ENCODE measurements around the gene UBTD1.
"Not testable (repeated sequence)": the region's sequence is repeated elsewhere in the genome, so short reads cannot be mapped to it uniquely, and the experiment has no call there.

Gene UBTD1, protein sequence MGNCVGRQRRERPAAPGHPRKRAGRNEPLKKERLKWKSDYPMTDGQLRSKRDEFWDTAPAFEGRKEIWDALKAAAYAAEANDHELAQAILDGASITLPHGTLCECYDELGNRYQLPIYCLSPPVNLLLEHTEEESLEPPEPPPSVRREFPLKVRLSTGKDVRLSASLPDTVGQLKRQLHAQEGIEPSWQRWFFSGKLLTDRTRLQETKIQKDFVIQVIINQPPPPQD

DNA sequence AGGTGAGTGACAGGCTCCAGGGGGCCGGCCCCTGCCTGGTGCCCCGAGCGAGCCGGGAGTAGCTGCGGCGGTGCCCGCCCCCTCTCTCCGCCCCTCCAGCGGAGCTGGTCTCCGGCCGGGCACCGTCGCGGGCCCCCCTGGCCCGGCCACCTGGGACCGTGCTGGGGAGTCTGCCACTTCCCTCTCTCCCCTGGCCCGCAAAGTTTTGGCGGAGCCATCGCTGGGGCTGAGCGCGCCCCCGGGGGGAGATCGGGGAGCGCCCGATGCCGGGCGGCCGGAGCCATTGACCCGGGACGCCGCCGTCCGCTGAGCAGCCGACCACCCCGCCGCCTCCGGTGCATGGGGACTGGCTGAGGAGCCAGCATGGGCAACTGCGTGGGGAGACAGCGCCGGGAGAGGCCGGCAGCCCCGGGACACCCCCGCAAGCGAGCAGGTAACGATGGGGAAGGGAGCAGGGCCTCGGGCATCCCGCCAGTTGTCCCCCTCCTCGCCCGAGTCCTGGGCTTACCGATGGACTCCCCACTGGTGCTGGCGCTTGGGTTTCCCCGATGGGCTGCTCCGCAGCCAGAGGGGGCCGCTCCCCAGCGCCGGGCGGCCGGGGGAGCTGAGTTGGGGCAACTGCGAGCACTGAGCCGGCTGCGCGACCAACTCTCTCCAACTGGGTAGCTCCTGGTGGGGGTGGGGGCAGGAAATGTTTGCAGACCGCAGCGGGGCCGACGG lies at the start of gene UBTD1:
TSS of gene UBTD1 (plus strand) at position 84 of the 720 bp plus-strand sequence. CDS start at position 364, 280 bp downstream.
- no peak for DNase-seq (ENCODE audit: low spot score)

DNA sequence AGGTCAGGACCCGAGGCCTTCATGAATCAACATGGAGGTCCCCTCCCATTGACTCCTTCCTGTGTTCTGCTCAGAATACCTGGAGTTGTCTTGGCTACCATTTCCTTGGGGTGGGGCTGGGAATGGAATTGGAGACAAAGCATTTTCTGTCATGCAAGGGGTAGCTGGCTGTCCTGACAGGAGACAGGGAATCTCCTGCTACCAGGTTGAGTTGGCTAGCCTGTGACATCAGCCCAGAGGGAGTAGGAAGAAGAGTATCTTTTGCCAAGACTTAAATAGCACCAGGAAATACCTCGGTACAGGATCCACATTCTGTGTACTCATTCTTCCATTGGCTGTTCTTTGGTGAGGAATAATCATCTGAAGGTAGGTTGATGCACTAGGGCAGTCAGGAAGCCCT lies 47.9 kb upstream of the UBTD1 start:
- DNase-seq (ENCODE audit: low spot score) = no peak

DNA sequence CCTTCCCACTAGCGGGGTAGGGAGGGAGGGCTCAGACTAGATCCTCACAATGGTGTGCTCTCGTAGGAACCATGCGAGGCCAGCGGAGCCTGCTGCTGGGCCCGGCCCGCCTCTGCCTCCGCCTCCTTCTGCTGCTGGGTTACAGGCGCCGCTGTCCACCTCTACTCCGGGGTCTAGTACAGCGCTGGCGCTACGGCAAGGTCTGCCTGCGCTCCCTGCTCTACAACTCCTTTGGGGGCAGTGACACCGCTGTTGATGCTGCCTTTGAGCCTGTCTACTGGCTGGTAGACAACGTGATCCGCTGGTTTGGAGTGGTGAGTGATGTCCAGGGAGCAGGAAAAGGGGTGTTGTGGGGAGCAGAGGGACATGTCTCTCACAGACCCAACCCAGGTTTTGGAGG lies 47.1 kb upstream of the UBTD1 start:
- DNase-seq (ENCODE audit: low spot score) = no peak

DNA sequence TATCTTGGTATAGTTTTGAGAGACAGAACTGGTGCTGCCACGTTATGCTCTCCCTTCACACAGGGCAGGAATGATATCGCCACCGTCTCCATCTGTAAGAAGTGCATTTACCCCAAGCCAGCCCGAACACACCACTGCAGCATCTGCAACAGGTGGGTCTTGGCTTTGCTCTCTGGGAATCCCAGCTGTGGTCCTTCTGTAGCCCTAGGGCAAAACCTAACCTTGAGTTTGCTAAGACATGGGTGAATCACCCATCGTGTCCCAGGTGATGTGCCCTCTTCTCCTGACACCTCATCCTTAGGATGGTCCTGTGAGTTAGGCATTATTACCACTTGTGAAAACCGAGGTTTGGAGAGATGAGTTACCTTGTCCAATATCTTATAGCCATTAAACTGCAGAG lies 46.4 kb upstream of the UBTD1 start:
- no peak for DNase-seq (ENCODE audit: low spot score)

DNA sequence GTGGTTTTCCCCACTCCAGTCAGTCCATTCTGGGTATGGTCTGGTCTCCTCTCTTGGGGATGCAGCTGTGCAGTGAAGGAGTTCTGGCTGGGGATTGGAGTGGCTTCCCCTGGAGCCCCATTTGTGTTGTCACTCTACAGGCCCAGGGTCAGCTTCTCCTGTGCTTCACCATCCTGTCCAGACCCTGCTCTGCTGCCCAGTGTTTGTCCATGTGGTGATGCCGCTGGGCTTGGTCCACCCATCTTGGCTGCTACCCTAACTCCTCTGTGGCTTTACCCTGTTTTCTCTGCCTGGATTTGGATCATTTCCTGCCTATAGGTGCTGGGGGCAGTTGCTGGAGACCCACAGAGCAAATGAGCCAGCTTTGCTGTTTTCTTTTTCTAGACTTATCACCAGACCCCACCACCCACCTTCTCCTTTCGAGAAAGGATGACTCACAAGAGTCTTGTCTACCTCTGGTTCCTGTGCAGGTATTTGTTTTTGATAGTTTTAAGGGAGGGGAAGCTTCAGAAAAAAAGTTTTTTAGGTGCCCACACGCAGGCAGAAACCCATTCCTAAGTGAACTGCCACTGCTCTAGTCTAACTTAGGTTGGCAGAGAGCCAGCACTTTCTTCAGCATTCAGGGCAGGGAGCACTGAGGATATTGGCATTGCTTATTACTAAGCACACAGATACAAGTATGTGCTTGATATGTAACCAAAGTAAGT lies 44.2 kb upstream of the UBTD1 start:
- DNase-seq (ENCODE audit: low spot score) = no peak

DNA sequence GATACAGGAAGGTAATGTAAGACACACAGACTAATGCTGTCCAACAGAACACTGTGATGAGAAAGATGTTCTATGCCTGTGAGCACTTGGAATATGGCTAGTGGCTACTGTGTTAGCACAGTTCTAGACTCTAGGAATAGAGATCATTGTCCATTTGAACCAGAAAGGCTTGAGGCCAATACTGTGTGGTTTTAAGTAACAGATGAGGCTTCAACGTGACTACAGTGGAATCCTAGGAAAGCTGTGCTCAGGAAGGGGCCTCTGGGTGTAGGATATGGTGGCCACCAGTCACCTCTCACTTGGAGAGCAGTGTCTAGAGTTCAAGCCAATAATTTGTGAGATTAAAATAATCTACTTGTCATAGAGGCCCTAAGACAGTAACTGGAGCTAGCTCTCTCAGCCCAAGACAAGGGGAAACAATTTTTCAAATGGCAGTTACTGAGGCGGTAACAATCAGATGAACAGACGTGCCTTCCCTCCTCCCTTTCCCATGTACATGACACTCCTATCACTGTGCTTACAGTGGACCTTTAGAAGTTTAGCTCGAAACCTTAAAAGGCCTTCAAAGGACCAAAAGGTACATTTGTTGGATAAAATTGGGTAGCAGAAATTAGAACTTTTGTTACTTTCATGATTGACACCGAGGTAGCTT lies 42.6 kb upstream of the UBTD1 start:
- DNase-seq (ENCODE audit: low spot score) = no peak

DNA sequence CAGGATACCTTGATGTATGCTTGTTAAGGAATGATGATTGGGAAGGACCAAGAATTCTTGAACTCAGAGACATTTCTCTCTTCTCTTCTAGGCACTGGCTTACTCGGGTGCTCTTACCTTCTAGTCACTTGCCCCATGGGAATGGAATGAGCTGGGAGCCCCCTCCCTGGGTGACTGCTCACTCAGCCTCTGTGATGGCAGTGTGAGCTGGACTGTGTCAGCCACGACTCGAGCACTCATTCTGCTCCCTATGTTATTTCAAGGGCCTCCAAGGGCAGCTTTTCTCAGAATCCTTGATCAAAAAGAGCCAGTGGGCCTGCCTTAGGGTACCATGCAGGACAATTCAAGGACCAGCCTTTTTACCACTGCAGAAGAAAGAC lies 42.0 kb upstream of the UBTD1 start:
- no peak for DNase-seq (ENCODE audit: low spot score)

DNA sequence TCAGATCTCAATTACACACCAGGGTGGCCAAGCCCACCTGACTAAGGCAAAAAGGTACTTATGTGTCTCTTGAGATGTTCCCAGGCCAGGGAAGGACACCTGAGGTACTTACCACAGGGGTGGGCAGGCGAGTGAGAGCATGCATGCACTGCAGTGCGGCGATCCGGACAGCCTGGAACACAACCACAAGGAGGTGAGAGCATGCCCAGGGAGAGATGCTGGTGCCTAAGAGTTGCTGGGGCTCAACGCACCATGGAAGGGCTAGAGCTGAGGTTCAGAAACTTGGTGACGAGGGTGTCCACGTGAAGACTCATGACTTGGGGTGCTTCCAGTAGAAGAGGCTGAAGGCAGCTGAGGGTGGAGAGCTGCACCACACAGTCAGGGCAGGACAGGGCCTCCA lies 39.6 kb upstream of the UBTD1 start:
- no peak for DNase-seq (ENCODE audit: low spot score)

DNA sequence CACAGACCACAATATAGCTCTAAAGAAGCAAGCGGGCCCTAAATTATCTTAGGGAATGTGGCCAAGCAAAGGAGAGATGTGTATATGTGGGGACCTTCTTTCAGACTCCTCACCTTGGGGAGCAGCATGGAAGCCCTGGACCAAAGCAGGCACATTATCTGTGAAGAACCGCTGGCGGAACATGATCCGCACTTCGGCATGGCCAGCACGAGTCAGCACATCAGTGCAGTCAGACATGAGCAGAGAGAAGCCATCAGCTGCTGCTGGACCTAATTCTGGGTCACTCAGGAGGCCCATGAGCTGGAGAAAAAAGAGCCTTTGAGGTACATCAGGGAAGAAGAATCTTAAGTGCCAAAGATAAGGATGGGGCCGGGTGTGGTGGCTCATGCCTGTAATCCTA lies 38.8 kb upstream of the UBTD1 start:
- DNase-seq (ENCODE audit: low spot score) = no peak

DNA sequence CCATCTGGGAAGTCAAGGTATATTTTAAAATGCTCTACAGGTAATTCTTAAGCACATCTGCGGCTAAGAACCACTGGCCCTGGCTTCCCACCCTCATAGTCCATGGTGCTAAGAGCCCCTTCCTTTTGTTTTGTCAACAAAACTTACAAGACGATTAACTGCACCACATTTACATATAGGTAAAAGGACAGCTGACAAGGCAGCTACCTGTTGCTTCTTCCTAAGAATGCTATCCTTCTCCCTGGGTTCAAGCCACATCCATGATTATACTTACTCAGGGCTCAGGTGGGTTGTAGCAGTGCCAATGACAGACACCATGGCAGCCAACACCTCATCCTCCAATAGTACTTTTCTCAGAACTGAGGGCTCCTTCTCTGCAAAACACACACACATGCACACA lies 36.4 kb upstream of the UBTD1 start:
- DNase-seq (ENCODE audit: low spot score) = no peak

DNA sequence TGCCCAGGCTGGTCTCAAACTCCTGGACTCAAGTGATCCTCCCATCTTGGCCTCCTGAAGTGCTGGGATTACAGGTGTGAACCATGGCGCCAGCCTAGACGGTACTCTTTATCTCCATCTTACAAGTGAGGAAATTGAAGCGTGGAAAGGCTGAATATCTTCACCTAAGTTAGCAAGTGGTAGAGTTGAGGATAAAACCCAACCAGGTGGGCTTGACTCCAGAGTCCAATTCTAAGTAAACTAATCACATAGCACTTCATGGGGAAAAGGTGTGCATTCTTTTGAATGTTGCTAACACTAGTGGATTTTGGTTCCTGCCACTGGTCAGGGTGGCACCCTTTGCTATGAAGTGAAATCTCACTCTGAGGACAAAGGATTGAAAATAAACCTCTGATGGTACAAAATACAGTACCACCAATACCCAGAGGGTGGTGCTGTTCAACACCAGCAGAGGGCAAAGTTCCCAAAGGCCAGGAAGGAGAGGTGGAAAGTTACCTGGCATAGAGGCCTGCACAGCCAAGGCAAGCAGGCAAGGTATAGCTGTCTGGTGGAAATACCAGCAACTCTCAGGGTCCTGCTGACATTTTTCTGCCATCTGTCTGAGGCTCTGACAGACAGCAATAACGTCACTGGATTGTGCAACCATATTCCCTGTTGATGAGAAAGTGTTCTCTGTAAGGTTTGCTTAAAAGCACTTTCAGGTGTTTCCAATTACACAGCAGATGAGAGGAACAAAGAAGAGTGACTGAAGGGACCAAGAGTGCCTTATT lies 35.2 kb upstream of the UBTD1 start:
- peak; percentile 10 for DNase-seq (ENCODE audit: low spot score)

DNA sequence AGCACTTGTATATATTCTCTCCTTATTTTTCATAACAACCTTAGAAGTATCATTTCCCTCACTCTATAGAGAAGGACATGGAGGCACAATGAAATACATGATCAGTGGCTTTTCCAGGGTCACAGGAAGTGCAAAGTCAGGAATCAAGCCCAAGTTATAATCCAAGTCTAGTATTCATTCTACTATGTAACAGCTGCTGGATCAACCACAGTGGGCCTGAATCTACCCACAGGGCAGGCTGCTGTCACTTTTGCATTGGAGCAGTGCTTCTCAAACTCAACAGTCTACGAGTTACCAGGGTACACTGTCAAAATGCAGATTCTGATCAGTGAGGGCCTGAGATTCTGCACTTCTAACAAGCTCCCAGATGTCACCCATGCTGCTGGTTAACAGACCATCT lies 34.5 kb upstream of the UBTD1 start:
- no peak for DNase-seq (ENCODE audit: low spot score)

DNA sequence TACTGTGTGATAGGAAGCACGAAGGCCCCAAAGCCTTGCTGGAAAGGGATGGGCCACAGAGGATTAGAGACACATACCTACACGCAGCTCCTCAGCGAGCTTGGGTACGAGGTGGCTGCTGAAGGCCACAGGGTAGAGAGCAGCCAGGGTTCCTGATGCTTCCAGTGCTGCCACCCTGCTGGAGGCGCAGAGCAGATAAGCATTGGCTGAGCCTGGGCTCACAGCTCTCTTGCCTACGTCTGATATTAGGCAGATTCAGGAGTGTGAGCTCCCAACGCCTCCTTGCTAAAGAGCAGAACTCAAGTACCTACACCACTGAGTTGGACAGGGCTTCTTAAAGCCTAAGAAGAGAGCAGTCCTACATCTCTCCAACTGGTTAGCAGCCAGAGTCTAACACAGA lies 32.7 kb upstream of the UBTD1 start:
- DNase-seq (ENCODE audit: low spot score) = no peak

DNA sequence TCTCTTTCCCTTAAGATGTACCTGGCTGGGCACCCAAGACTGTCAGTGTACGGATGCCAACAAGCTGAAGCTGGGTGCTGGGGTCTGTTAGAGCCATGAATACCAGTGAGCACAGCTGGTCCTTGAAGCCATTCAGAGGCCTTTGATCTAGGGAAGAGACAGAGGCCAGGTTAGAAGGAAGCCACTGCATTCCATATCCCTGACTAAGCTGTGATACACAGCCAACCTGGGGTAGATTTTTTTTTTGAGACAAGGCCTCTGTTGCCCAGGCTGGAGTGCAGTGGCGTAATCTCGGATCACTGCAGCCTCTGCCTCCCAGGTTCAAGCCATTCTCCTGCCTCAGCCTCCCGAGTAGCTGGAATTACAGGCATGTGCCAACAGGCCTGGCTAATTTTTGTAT lies 32.0 kb upstream of the UBTD1 start:
- peak; percentile 34 for DNase-seq (ENCODE audit: low spot score)

DNA sequence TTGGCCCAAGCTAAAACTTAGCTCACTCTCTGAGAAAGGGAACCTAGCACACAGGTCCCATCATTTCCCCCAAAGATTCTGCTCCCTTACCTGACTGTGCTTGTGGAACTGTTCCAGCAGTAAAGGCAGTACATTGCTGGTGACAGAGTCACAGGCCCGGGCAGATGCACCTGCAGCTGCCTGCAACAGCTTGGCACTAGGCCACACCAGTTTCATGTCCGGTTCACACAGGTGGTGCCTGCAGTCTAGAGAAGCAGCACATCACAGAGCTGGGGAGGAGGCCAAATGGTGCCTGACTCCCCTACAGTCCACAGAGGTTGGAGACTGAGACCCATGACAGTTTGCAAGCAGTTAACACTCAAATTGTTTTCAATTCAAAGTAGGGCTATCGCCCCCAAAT lies 30.6 kb upstream of the UBTD1 start:
- no peak for DNase-seq (ENCODE audit: low spot score)

DNA sequence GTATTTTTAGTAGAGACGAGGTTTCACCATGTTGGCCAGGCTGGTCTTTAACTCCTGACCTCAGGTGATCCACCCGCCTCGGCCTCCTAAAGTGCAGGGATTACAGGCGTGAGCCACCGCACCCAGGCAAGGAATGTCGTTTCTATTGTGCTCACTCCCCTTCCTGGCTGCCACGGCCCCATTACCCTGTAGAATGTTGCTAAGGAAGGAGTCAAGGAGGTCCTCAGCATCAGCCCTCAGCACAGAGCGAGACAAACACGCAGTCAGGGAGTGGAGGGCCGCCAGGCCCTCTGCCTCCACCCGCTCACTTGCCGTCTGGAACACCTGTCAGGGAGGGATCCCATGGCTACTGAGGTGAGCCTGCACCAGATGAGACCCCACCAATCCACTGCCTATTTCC lies 29.9 kb upstream of the UBTD1 start:
- not testable (repeated sequence) for DNase-seq (ENCODE audit: low spot score)

DNA sequence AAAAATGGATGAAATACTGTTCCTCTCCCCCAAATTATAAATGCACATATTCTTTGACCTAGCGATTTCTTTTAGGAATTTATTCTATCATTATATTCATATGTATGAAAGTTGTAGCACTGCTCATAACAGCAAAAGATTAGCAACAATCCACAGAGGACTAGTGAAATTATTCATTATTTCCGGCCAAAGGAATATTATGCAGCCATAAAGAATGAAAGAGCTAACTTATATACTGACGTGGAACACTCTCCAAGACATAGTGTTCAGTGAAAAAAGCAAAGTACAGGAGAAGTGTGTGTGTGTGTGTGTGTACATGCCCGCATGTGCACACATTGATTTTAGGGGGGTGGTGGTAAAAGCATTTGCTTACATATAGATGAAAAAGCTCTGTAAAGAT lies 23.8 kb upstream of the UBTD1 start:
- DNase-seq (ENCODE audit: low spot score) = no peak

DNA sequence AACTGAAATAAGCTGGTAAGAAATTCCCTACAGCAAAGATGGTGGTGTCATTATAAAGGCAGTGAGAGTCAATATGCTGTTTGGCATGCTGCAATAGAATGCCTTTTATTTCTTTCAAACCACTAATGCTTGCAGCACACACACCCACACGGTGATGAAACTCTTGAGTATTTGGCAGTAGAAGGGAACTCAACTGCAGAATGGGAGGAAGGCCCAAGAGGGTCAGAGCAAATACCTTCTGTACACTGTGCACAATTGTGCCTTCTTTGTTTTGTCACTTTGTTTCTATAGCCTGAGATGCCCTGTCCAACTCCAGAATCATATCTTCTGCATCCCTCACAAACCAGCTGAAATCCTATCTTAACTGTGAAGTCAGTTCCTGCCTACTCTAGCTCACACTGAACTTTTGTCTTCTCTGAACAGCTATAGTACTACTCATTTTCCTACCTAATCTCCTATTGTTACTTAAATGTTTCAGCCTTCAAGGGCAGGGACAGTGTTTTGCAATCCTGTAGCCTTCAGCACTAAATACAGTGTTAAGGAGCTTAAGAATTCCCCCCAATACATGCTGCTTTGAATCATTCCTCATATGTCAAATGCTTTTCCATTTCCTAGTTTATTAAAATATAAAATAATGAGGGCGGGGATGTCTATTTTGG lies 22.7 kb upstream of the UBTD1 start:
- DNase-seq (ENCODE audit: low spot score) = no peak

DNA sequence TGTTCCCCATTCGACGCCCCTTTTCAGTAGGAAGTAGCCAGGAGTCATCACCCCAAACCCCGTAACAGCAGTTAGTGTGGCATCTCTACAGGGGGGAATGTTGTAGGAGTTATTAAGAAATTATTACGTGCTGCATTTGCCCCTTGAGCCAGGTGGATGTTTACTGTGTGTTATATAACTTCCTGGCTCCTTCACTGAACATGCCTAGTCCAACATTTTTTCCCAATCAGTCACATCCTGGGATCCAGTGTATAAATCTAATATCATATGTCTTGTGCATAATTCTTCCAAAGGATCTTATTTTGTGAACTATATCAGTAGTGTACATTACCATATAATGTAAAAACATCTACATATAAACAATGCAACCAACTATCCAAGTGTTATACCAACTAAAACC lies 19.3 kb upstream of the UBTD1 start:
- DNase-seq (ENCODE audit: low spot score) = not testable (repeated sequence)

DNA sequence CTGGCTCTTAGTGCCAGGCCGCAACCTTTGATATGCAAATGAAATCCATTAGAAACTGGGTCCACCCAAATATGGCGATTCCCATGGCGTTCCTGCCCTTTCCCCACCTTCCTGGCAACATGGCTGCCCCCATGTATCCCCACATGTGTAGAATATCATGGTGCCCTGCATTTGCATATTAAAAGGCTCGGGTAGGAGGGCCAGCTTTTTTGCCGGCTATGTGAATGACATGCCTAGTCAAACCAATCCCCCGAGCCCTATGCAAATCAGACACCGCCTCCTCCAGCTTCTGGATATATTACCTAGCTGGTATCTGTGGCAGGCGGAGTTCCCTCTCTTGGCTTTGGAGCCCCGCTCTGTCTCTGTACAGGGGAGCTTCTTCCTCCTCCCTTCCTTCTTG lies 18.8 kb upstream of the UBTD1 start:
- DNase-seq (ENCODE audit: low spot score) = no peak

DNA sequence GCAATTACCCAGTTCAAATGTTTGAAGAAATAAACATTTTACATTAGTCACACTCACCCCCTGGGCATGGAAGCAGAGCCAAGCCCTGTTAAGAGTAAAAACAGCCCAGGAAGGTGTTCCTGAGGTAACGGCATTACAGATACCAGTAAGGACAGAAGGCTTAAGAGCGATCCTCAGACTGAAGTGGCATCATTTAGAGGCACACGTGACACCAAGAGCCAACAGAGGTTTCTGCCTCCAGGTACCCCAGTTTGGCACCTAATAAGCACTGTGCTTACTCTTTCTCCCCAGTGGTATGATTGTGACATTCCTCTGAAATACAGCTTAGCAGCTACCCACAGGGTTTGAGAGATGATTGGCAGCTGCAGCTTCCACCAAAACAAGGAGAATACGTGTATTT lies 17.7 kb upstream of the UBTD1 start:
- no peak for DNase-seq (ENCODE audit: low spot score)

DNA sequence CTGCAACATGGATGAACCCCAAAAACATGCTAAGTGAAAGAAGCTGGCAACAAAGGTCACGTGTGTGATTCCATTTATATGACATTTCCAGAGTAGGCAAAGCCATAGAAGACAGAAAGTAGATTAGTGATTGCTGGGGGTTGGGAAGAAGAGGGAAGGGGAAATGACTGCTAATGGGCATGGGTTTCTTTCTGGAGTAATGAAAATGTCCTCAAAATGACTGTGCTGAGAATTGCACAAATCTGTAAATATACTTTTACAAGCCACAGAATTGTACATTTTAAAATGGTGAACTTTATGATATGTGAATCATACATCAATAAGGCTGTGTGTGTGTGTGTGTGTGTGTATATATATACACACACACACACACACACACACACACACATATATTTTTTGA lies 16.3 kb upstream of the UBTD1 start:
- no peak for DNase-seq (ENCODE audit: low spot score)
